NCI-H446 treated with DMSO at 0.1 percent for 48 hours (cell line): ENCODE results near the gene TAS1R3.
"Not testable (repeated sequence)": the region's sequence is repeated elsewhere in the genome, so short reads cannot be mapped to it uniquely, and the experiment has no call there.

Experiments used
- DNase-seq: peaks from one replicate; lab custom pipeline; 2025; lab: John Stamatoyannopoulos, UW

TAS1R3 gene

GRCh38 chr1:1354271-1355247 is 23.5 kb downstream of the TAS1R3 start:
- DNase-seq = no peak

GRCh38 chr1:1355416-1355815 is 24.3 kb downstream of the TAS1R3 start:
- no peak for DNase-seq

DNA sequence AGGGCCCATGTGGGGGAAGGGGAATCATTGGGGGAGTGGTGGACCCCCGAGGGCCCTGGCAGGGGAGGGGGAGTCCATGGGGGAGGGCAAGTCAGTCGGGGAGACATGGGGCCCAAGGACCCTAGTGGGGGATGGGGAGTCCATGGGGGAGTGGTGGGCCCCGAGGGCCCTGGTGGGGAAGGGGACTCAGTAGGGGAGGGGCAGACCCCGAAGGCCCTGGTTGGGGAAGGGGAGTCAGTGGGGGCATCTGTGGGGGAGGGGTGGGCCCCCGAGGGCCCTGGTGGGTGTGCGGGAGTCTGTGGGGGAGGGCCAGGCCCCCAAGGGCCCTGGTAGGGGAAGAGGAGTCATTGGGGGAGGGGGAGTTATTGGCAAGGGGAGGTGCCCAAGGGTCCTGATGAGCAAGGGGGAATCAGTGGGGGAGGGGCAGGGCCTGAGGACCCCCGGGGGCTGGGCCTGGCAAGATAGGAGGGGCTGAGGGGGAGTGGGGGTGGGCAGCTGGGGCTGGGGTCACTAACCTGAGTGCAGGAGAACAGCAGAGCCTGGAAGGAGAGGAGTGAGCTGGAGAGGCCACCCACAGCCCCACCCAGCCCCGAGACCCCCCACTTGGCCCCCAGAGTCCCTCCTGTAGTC is 25.2 kb downstream of the TAS1R3 start:
- DNase-seq = no peak

- no peak for DNase-seq
These were observed 25.8 kb downstream of the TAS1R3 start for GRCh38 chr1:1356796-1357401.

DNA sequence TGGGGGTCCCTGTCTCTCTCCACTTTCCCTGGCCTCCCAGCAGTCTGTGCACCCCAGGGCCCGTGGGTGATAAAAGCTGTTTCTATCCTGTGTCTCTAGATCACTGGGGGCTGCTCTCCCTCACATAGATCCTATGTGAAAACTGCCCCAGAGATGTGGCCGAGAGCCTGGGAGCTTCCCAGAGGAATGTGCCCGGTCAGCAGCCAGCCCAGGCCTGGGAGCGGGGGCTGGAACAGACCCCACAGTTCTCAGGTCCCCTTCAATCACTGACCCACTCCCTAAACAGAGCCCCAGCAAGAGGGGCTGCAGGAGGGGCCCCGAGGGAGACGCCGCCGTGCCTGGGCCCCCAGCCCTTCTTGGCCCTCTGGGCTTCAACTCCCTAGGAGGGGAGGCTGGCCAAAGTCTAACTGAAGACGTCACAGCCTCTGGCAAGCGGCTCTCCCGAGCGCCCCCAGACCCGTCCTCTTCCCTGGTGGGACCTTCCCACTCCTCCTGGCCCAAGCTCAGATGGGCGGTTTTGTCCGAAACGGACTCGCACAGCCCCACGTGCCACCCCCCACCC is 26.9 kb downstream of the TAS1R3 start:
- no peak for DNase-seq

- no peak for DNase-seq
These were observed 27.6 kb downstream of the TAS1R3 start, which contains the start of gene MXRA8 for GRCh38 chr1:1358433-1359271. Gene MXRA8, minus strand, starts transcription at chr1:1358555. Its CDS starts 51 bp downstream, at chr1:1358504.

DNA sequence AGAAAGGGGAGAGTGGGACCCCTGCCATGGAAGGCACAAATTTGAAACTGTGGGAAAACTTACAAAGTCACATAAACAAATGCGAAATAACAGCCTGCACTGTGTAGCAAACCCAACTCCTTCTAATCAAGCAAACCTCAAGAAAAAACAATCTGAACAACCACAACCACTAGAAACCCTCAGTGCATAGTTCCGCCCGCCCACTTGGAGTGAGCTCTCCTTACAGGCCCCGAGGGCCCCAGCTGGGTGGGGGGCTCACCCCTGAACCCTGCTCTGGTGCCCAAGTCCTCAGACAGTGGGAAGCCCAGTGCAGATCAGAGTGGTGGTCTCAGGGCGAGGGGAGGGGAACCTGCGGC is 28.2 kb downstream of the TAS1R3 start:
- no peak for DNase-seq

- no peak for DNase-seq
These were observed 28.8 kb downstream of the TAS1R3 start for GRCh38 chr1:1359664-1360468.

DNA sequence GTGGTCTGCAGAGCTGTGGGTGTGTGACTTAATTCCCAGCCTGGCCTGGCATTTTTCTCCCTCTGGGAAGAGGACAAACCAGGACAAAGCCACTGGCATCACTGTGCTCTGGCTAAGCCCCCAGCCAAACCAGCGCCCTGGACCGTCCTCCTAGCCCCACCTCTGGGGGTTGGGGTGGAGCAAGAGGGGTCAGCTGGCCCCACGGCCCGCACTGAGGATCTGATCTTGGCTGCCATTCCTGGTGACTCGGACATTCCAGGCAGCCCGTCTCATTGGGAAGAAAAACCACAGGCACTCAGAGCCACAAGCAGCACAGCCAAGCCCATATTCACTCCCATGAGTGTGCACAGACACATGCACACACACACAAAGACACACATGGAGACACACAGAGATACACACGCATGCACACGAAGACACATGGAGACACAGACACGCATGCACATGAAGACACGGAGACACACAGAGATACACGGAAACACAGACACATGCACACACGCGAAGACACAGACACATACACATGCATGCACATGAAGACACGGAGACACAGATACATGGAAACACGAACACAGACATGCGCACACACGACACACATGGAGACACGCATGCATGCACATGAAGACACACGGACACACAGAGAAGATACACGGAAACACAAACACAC is 29.6 kb downstream of the TAS1R3 start:
- no peak for DNase-seq

DNA sequence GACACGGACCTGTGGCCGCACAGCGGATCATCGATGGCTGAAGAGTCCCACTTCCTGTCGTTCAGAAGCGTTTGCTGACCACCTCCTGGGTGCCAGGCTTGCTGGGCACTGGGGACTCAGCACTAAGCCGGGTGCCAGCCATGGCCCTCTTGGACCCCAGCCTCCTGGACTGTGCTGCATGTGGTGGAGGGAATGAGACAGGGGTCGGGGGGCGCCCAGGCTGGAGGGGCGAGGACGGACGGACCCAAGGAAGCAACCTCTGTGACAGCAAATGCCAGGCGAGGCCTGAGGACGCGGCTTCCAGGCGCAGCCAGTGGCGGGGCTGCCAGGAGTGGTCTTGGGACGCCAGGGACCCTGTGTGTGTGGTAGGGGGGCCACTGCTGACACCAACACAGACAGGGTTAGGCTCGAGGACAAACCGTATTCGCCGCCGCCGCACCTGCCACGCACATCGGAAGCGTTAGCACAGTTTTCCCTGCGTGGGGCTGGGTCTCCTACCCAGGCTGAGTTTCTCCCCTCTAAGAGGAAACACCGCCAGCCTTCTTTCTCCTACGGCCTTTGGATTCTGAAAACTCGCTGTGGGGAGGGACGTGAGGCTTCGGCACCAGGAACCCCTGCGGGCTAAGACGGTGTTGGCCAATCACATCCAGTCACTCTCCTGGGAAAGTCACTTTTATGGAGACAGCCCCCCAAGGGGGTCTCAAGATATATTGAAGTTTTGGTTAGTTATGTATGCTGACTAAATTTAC is 30.3 kb downstream of the TAS1R3 start:
- no peak for DNase-seq

- no peak for DNase-seq
These were observed 30.9 kb downstream of the TAS1R3 start for GRCh38 chr1:1361982-1362423.

GRCh38 chr1:1364266-1364665 is 33.2 kb downstream of the TAS1R3 start:
- no peak for DNase-seq

GRCh38 chr1:1365875-1366698 is 35.0 kb downstream of the TAS1R3 start:
- DNase-seq = no peak

DNA sequence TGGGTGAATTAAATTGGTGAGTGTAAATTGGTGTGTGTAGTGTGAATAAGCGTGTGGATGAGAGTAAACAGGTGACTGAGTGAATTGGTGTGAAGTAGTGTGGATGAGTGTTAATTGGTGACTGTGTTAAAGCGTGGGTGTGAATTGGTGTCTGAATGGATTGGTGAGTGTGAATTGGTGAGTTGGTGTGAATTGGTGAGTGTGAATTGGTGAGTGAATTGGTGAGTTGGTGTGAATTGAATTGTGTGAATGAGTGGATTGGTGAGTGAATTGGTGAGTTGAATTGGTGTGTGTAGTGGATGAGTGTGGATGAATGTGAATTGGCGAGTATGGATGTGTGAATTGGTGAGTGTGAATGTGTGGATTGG is 35.6 kb downstream of the TAS1R3 start:
- DNase-seq = no peak

- no peak for DNase-seq
These were observed 36.2 kb downstream of the TAS1R3 start for GRCh38 chr1:1367315-1367714.

DNA sequence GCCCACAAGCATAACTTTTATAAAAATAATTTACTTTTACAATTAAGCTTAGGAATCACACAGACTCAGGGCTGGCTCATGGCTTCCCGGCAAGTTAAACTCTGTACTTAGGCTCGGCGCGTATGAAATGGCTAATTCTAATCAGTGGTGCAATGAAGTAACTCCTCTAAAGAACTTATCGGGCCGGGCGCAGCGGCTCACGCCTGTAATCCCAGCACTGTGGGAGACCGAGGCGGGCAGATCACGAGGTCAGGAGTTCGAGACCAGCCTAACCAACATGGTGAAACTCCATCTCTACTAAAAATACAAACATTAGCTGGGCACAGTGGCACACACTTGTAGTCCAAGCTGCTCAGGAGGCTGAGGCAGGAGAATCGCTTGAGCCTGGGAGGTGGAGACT is 39.0 kb downstream of the TAS1R3 start:
- not testable (repeated sequence) for DNase-seq

DNA sequence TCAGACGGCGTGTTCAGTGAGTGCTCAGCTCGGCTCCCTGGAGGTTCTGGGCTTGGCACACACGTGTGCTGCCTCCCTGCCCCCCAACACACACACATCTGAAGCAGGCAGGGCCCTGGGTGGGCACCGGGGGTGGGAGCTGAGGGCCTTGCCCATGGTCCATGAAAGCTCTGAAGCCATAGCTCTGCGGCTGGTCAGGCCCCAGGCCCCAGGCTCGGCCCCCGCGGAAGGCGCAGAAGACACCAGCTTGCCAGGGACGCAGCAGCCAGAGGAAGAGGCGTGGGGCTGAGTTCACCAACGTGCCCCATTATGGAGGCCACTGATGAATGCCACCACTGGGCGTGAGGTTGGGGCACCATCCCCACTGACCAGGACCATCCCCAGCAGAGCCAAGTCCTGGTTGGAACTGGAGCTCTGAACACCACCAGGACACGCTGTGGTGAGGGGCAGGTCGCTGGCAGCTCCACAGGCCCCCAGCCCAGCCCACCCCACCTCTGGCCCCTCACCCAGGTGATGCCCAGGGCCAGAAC is 39.8 kb downstream of the TAS1R3 start:
- no peak for DNase-seq

GRCh38 chr1:1371364-1371745 is 40.3 kb downstream of the TAS1R3 start:
- no peak for DNase-seq
